H9 (cell line): ENCODE results near the gene LPP. TPM values are rescaled to one million over a fixed set of nuclear protein-coding genes. Genes with fewer than 3 reads are reported as not detected.

ENCODE experiments used
- DNase-seq: peaks from one replicate; pipeline ENCODE4 v3.0.0-alpha.2; 2017
- H2AFZ ChIP-seq: one replicate; pipeline ENCODE4 v1.6.1; 2013; ENCODE audit warnings: mild to moderate bottlenecking, low read length, control low read depth, moderate library complexity
- H2AK5ac ChIP-seq: 2 replicates; pipeline ENCODE4 v1.6.1; 2013; ENCODE audit warnings: low read length, control low read depth, mixed read lengths; ENCODE audit not compliant: insufficient read length
- H2BK120ac ChIP-seq: one replicate; pipeline ENCODE4 v1.6.1; 2013; ENCODE audit warnings: low read depth, mild to moderate bottlenecking, low read length, control low read depth, inconsistent platforms; ENCODE audit not compliant: poor library complexity, severe bottlenecking
- H2BK12ac ChIP-seq: 2 replicates; pipeline ENCODE4 v1.6.1; 2013; ENCODE audit warnings: low read length, control low read depth, mixed read lengths, low read depth; ENCODE audit not compliant: insufficient read length
- H2BK15ac ChIP-seq: 2 replicates; pipeline ENCODE4 v1.6.1; 2013; ENCODE audit warnings: low read depth, low read length, control low read depth
- H2BK20ac ChIP-seq: one replicate; pipeline ENCODE4 v1.6.1; 2013; ENCODE audit warnings: low read depth, mild to moderate bottlenecking, low read length, control low read depth, inconsistent platforms; ENCODE audit not compliant: poor library complexity, severe bottlenecking
- H2BK5ac ChIP-seq: 2 replicates; pipeline ENCODE4 v1.6.1; 2013; ENCODE audit warnings: low read length, control low read depth, mixed read lengths; ENCODE audit not compliant: insufficient read length
- H3K14ac ChIP-seq: 2 replicates; pipeline ENCODE4 v1.6.1; 2013; ENCODE audit warnings: low read length, control low read depth; ENCODE audit not compliant: insufficient read depth
- H3K18ac ChIP-seq: 2 replicates; pipeline ENCODE4 v1.6.1; 2013; ENCODE audit warnings: low read depth, mild to moderate bottlenecking, mixed read lengths, low read length, control low read depth; ENCODE audit not compliant: insufficient read length
- H3K23ac ChIP-seq: 2 replicates; pipeline ENCODE4 v1.6.1; 2013; ENCODE audit warnings: low read length, control low read depth, mixed read lengths, low read depth; ENCODE audit not compliant: insufficient read length
- H3K23me2 ChIP-seq: 2 replicates; pipeline ENCODE4 v1.6.1; 2013; ENCODE audit warnings: low read depth, mild to moderate bottlenecking, mixed read lengths, low read length, control low read depth; ENCODE audit not compliant: insufficient read length, poor library complexity, severe bottlenecking
- H3K27ac ChIP-seq: 2 replicates; pipeline ENCODE4 v1.5.1; 2013; ENCODE audit warnings: low read length, control low read depth, mixed read lengths, low read depth; ENCODE audit not compliant: insufficient read length
- H3K27me3 ChIP-seq: 2 replicates; pipeline ENCODE4 v1.6.1; 2013; ENCODE audit warnings: low read length, control low read depth, inconsistent platforms; ENCODE audit not compliant: insufficient read depth
- H3K4ac ChIP-seq: 2 replicates; pipeline ENCODE4 v1.6.1; 2013; ENCODE audit warnings: low read depth, mild to moderate bottlenecking, control low read depth, inconsistent platforms, low read length, moderate library complexity
- H3K4me1 ChIP-seq: 2 replicates; pipeline ENCODE4 v1.6.1; 2013; ENCODE audit warnings: low read length, control low read depth, inconsistent platforms; ENCODE audit not compliant: insufficient read depth
- H3K4me2 ChIP-seq: 2 replicates; pipeline ENCODE4 v1.6.1; 2013; ENCODE audit warnings: low read length, control low read depth, mixed read lengths; ENCODE audit not compliant: insufficient read length, insufficient read depth
- H3K56ac ChIP-seq: 2 replicates; pipeline ENCODE4 v1.6.1; 2013; ENCODE audit warnings: low read depth, mild to moderate bottlenecking, mixed read lengths, low read length, control low read depth; ENCODE audit not compliant: insufficient read length
- H3K79me1 ChIP-seq: 2 replicates; pipeline ENCODE4 v1.6.1; 2013; ENCODE audit warnings: low read depth, mild to moderate bottlenecking, moderate library complexity, low read length, control low read depth, inconsistent platforms; ENCODE audit not compliant: insufficient read depth, poor library complexity, severe bottlenecking
- H3K79me2 ChIP-seq: 2 replicates; pipeline ENCODE4 v1.6.1; 2013; ENCODE audit warnings: low read length, control low read depth, inconsistent platforms; ENCODE audit not compliant: insufficient read depth
- H3K9ac ChIP-seq: 2 replicates; pipeline ENCODE4 v1.6.1; 2013; ENCODE audit warnings: low read length, control low read depth, mixed read lengths; ENCODE audit not compliant: insufficient read length; ENCODE audit errors: extremely low read depth
- H3K9me3 ChIP-seq: one replicate; pipeline ENCODE4 v1.6.1; 2013; ENCODE audit warnings: low read depth, low read length, inconsistent platforms; ENCODE audit not compliant: control insufficient read depth
- H3T11ph ChIP-seq: one replicate; pipeline ENCODE4 v1.6.1; 2013; ENCODE audit warnings: mild to moderate bottlenecking, low read length, control low read depth, inconsistent platforms
- H4K20me1 ChIP-seq: one replicate; pipeline ENCODE4 v1.6.1; 2013; ENCODE audit not compliant: control insufficient read depth, insufficient read length, insufficient read depth
- H4K5ac ChIP-seq: 2 replicates; pipeline ENCODE4 v1.6.1; 2013; ENCODE audit warnings: low read depth, mild to moderate bottlenecking, mixed read lengths, low read length, control low read depth; ENCODE audit not compliant: insufficient read length
- H4K8ac ChIP-seq: replicated peaks from 2 replicates; pipeline ENCODE4 v1.6.1; 2013; ENCODE audit warnings: low read length, control low read depth, mixed read lengths, low read depth; ENCODE audit not compliant: insufficient read length
- H4K91ac ChIP-seq: 2 replicates; pipeline ENCODE4 v1.6.1; 2013; ENCODE audit warnings: low read depth, mild to moderate bottlenecking, moderate library complexity, mixed read lengths, low read length, control low read depth; ENCODE audit not compliant: insufficient read length
- H3K27ac Mint-ChIP-seq, 3 experiments: 2 replicates in 2 of 3; 3 replicates in 1 of 3; pipeline ENCODE4 v1.8.0; 2020 to 2021; ENCODE audit warnings: mixed read lengths in 3 of 3, mild to moderate bottlenecking in 1 of 3, moderate library complexity in 1 of 3
- H3K27me3 Mint-ChIP-seq: 2 replicates; pipeline ENCODE4 v1.8.0; 2021; ENCODE audit warnings: low read depth, mild to moderate bottlenecking, moderate library complexity, mixed read lengths
- H3K36me3 Mint-ChIP-seq, 3 experiments: 2 replicates in 2 of 3; 3 replicates in 1 of 3; pipeline ENCODE4 v1.8.0; 2020 to 2021; ENCODE audit warnings: low read depth in 3 of 3, mixed read lengths in 3 of 3; ENCODE audit not compliant: insufficient read depth in 1 of 3
- H3K4me1 Mint-ChIP-seq, 2 experiments: 2 replicates each; pipeline ENCODE4 v1.8.0; 2020; ENCODE audit warnings: mixed read lengths in 2 of 2
- H3K4me3 Mint-ChIP-seq, 2 experiments: 2 replicates in 1 of 2; 3 replicates in 1 of 2; pipeline ENCODE4 v1.8.0; 2020 to 2021; ENCODE audit warnings: mild to moderate bottlenecking in 2 of 2, mixed read lengths in 2 of 2, moderate library complexity in 1 of 2
- H3K9me3 Mint-ChIP-seq, 2 experiments: 2 replicates in 1 of 2; 3 replicates in 1 of 2; pipeline ENCODE4 v1.8.0; 2020; ENCODE audit warnings: mild to moderate bottlenecking in 2 of 2, mixed read lengths in 2 of 2, moderate library complexity in 1 of 2
- CTCF ChIP-seq: fragments of 200-600 bp; sonication (generic); conservative IDR thresholded peaks from 3 replicates; pipeline ENCODE4 v1.8.0; 2021; ENCODE audit warnings: antibody characterized with exemption, mild to moderate bottlenecking
- WGBS: extraction: QIAGEN DNeasy Blood & Tissue Kit; methylation state at CpG from one replicate; pipeline ENCODE4 v1.1.7; 2013; ENCODE audit warnings: missing lambda C conversion rate, low lambda C conversion rate, mixed read lengths; ENCODE audit not compliant: insufficient read length; ENCODE audit errors: extremely low coverage; 5-methylcytosine and 5-hydroxymethylcytosine counted together
- total RNA-seq: library from RNA; stranded (reverse); gene quantifications from 2 replicates; pipeline ENCODE4 v1.2.1, GENCODE V29; 2021

The LPP gene
- total RNA-seq, 1 experiment from 2014 or later: 64.6 TPM

DNA sequence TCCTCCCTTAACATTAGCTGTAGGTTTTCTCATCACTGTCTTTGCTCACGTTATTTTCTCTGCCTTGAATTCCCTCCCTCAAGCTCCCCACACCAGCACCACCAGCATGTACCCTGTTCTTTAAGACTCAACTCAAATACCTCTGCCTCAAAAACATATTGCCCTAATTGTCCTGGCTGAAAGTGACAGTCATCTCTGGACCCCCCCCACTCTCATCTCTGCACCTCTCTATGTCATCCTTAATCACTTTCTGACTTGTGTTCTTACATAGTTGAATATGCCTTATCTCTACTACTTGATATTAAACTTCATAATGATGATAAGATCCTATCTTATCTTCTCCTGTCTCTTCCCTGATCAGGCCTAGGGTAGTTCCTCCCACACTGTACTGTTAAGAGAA, 672.6 kb downstream of the LPP start:
- Histone ChIP-seq H3K9ac (no peak overlapping the region), H3K27ac (no peak overlapping the region), H3K27me3 (no peaks in the 10 kb centered on the region), H2BK15ac (no peak overlapping the region), H2BK12ac (no peak overlapping the region), H2AFZ (no peak overlapping the region), H3K4ac (no peak overlapping the region), H4K5ac (no peak overlapping the region), H3K14ac (no peak overlapping the region), H3K79me1 (no peaks in the 10 kb centered on the region), H3K18ac (no peak overlapping the region), H4K20me1 (no peaks in the 10 kb centered on the region), H3K4me2 (no peak overlapping the region), H3K56ac (no peak overlapping the region), H3K23ac (no peak overlapping the region), H3T11ph (no peak overlapping the region), H3K23me2 (no peaks in the 10 kb centered on the region), H2BK120ac (no peak overlapping the region), H2BK20ac (no peak overlapping the region), H2AK5ac (no peak overlapping the region), H3K79me2 (no peaks in the 10 kb centered on the region), H3K9me3 (no peaks in the 10 kb centered on the region), H2BK5ac (no peak overlapping the region), H4K91ac (no peak overlapping the region), H3K4me1 (no peaks in the 10 kb centered on the region), H4K8ac (no peak overlapping the region)
- Mint-ChIP-seq H3K9me3 (no peaks in the 10 kb centered on the region), H3K27me3 (no peaks in the 10 kb centered on the region), H3K36me3 (no peaks in the 10 kb centered on the region), H3K4me1 (no peaks in the 10 kb centered on the region), H3K27ac (no peak overlapping the region), H3K4me3 (no peak overlapping the region)
- no CpG with 5 or more reads among the region's 1 CpG for WGBS
- DNase-seq: no peak
- no peak for TF ChIP-seq CTCF
